ENCODE measurements around the gene ICAM3.
"Not testable (repeated sequence)": the region's sequence is repeated elsewhere in the genome, so short reads cannot be mapped to it uniquely, and the experiment has no call there.

ICAM3 gene

DNA sequence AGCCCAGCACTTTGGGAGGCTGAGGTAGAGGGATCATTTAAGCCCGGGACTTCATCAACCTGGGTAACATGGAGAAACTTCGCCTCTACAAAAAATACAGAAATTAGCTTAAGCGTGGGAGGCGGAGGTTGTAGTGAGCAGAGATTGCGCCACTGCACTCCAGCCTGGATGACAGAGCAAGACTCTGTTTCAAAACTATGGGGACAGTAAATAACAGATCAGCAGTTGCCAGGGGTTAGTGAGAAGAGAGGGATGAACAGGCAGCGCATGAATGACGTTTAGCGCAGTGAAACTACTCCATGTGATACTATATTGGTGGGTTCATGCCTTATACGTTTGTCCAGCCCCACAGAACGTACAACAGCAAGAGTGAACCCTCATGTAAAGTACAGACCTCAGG, 7.1 kb upstream of the ICAM3 start:
- DNase-seq (ENCODE audit: low spot score), result no peak

DNA sequence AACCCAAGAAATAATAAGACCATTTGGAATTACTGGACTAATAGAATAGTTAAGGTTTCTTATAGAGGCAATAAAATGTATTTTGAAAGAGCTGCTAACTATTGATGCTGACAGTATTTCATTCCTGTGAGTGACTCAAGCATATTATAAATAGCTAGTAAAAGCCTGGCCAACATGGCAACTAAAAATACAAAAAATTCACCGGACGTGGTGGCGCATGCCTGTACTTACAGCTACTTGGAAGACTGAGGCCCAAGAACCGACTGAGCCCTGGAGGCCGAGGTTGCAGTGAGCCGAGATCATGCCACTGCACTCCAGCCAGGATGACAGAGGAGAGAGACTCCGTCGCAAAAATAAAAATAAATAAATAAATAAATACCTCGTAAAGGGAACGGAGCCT, 5.4 kb upstream of the ICAM3 start:
- no peak for DNase-seq (ENCODE audit: low spot score)

DNA sequence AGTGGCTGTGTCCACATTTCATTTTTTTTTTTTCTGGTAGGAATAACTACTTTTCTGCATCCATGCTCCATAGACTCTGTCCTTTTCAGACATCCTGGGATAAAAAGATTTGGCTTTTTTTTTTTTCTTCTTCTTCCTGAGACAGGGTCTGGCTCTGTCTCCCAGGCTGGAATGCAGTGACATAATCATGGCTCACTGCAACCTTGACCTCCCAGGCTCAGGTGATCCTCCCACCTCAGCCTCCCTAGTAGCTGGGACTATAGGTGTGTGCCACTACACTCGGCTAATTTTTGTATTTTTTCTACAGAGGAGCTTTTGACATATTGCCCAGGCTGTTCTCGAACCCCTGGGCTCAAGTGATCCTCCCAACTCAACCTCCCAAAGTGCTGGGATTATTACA, 4.1 kb upstream of the ICAM3 start:
- no peak for DNase-seq (ENCODE audit: low spot score)

DNA sequence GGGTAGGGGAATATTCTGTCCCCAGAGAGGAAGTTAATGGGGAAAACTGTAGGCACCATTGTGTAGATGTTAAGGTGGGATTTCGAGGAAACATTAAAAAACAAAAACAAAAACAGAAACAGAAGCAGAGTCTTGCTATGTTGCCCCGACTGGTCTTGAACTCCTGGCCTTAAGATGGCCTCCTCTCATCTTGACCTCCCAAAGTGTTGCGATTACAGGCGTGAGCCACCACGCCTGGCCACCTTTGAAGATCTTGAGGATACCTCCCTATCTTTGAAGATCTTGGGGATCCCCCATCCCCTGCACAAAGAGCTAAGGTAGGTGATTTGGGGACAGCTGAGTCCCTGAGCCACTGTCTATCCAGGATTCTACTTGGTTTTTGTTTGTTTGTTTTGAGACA, 553 bp upstream of the ICAM3 start:
- DNase-seq (ENCODE audit: low spot score), result no peak

DNA sequence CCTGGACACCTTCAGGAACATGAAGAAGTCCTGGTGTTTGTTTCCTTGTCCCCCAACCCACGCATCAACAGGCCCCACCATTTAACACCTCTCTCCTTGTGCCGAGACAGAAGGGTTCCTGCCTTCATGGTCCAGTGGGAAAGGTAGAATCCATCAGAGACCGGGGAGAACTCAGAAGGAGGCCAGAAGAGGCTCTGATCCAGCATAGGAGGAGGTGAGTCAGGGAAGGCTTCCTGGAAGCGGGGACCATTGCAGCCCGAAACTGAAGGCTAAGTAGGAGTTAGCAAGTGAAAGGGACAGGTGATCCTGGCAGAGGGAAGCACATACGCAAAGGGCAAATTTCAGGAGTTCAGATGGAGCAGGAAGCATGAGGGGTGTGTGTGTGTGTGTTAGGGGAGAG, 484 bp downstream of the ICAM3 start:
- DNase-seq (ENCODE audit: low spot score), result no peak

DNA sequence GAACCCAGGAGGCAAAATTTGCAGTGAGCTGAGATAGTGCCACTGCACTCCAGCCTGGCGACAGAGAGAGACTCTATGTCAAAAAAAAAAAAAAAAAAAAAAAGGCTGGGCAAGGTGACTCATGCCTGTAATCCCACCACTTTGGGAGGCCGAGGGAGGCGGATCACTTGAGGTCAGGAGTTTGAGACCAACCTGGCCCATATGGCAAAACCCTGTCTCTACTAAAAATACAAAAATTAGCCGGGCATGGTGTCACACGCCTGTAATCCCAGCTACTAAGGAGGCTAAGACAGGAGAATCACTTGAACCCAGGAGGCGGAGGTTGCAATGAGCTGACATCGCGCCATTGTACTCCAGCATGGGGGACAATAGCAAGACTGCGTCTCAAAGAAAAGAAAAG, 2.7 kb downstream of the ICAM3 start:
- not testable (repeated sequence) for DNase-seq (ENCODE audit: low spot score)

DNA sequence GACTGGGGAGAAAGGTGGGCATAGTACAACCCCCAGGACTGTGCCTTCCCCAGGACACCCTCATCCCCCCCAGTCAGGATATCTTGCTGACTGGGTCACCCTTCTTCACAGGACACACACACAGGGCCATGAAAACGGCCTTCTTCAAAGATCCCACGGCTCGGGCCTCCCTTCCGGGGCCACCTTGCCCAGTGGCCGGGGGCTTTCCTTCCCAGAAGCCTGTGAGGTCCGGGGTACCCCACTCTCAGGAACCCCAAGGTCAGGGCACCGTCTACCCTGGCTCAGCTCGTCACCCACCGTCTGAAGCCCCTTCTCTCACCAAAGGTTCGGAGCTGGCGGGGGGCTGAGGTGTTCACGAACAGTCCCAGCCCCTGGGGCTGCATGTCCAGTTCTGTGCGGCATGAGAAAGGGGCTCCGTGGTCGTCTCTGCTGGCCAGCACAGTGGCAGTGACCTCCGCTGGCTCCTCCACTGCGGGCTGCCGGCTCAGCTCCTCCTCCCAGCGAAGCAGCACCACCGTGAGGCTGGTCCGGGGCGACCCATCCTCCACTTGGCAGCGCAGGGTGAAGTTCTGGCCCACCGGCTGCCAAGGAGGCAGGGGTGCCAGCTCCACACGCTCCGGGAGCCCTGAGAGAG, 4.0 kb downstream of the ICAM3 start:
- no peak for DNase-seq (ENCODE audit: low spot score)

DNA sequence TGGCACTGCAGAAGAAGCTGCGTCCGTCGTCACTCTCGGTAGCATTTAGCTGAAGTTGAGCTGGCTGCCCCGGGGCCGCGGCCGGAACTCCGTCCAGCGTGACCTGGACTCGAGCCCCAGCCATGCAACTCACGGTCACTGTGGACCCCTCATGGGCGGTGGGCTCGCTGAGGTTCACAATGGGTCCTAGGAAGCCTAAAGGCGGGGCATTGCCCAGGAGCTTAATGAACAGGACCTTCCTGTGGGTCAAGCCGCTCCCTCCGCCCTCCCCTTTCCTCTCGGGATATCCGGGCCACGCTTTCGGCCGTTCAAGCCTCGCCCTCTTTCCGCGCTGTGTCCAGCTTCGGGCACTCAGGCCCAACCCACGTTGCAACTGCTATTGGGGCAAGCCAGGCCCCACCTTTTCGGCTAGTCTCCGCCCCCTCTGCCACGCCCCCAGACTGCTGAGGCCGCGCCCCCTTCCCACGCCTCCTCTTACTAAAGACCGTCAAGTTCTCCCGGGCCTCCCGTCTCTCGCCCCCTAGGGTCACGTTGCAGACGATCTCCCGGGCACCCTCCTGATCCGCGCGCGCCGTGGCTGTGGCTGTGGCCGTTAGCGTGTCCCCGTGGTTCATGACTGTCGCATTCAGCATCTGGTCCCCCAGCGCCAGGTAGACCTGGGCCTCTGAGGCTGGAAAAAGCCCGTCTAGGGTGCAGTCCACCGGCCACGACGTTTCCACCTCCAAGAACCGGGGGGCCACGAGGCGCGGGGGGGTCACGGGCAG, 4.7 kb downstream of the ICAM3 start:
- DNase-seq (ENCODE audit: low spot score), result peak; percentile 96

DNA sequence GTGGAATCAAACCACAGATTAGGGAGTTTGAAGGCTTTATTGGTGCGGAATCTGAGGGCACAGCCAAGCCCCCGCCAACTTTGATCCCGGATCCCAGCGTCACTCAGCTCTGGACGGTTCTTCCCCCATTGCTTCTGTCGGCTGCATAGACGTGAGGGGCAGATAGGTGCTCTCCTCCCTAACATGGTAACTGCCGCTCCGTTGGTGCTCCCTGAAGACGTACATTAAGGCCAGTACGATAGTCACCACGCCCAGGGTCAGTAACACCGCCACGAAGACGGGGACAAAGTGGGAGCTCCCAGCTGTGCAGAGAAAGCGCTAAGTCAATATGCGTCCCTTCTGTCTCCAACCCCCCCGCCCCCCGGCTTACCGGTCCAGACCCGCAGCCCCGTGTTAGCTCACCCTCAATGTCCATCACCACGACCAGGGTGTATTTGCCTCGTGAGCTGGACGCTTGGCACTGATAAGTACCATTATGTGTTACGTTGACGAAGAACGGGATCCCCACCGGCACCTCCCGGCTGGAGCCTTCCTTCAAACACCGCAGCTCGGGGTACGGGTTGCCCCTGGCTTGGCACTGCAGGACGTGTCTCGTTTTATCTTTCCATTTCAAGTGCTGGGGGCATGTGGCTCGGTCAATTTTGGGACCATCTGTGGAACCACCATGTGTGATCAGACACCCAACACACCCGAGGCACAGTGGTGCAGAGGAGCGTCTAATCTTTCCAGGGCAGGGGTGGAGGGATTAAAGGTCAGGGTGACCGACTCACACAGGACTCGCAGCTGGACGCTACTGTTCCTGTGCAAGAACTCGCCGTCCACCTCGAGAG, 5.5 kb downstream of the ICAM3 start:
- DNase-seq (ENCODE audit: low spot score), result peak; percentile 53

DNA sequence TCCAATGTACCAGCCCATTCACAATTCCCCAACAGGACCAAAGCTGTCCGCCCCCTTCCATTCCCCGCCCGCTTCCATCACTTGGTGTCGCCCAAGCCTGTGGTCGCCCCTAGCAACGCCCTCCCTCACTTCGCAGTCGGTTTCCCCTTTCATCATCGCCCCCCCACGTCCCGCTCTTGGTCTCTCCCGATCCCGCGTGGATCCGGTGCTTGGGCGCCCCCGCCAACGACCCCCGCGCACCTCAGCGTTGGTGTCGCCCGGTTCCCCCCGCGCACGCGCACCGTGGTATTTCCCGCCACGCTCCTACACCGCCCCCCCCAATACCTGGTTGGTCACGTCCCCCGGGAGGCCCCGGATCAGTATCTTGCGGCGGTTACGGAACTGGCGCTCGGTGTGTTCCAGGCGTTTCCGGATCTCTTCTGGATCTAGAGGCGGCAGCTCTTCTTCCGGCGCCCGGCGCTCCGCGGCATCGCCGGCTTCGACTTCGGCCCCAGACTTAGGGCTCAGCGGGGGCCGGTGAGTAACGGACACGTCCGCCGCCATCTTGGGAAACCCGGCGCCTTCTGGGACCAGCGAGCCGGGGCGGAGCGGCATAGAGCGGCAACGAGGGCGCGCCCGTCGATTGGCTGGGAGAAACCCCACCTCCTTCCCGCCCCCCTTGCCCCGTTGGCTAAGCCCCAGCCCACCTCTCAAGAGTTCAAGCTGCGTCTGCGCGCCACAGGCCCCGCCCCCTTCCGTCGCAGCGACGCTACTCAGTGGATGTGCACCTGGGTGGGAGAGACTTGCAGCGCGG, 6.3 kb downstream of the ICAM3 start, which contains the start of gene RAVER1:
RAVER1 (minus strand) TSS at position 565 of the 793 bp plus-strand sequence; CDS start at position 543, 22 bp downstream.
- peak; percentile 96 for DNase-seq (ENCODE audit: low spot score)

DNA sequence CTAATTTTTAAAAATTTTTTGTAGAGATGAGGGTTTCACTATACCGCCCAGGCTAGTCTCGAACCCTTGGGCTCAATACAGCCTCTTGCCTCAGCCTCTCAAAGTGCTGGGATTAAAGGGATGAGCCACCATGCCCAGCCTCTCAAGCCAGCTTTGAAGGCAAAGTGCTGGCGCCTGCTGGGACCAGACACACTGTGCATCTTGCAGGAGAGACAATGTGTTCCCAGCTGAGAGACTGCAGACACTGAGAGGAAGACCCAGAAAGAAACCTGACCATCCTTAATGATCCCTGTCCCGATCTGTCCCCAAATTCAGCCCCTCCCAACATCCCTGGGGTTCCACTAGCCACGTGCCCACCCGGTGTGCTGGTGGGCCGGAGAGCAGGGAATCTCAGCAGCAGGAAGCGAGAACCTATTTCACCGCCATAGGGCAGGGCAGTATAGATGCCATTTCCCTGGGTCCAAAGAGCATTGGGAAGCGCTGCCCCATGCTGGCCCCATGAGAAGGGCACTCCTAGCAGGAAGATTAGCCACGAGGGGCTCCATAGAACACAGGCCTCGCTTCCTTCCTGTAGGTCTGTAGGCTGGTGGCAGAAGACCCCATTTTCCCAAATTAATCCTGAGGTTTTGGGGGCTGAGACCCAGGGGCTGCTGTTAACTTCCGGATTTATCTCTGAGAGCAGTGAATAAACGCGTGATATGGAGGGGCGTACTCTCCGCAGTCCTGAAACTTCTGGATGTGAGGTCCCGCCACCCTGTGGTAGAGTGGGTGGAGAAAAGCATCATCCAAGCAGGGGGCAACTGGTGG, 7.1 kb downstream of the ICAM3 start:
- peak; percentile 36 for DNase-seq (ENCODE audit: low spot score)

DNA sequence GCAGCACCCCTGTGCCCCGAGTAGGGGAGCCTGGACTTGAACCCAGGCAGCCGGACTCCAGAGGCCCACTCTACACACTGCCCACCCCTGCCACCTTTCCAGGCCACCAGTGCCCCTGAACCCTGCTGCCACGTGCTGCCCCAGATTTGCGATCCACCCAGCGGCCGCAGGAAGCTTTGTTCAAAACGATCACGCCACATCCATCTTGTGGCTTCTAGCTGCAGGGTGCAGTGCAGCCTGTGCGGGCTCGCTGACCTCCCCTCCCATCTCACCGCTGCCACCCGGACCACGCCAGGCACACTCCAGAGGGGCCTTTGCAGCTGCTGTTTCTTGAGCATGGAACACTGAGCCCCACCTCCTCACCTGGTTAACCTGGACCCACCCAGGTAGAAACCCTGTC, 9.9 kb downstream of the ICAM3 start:
- DNase-seq (ENCODE audit: low spot score), result no peak

DNA sequence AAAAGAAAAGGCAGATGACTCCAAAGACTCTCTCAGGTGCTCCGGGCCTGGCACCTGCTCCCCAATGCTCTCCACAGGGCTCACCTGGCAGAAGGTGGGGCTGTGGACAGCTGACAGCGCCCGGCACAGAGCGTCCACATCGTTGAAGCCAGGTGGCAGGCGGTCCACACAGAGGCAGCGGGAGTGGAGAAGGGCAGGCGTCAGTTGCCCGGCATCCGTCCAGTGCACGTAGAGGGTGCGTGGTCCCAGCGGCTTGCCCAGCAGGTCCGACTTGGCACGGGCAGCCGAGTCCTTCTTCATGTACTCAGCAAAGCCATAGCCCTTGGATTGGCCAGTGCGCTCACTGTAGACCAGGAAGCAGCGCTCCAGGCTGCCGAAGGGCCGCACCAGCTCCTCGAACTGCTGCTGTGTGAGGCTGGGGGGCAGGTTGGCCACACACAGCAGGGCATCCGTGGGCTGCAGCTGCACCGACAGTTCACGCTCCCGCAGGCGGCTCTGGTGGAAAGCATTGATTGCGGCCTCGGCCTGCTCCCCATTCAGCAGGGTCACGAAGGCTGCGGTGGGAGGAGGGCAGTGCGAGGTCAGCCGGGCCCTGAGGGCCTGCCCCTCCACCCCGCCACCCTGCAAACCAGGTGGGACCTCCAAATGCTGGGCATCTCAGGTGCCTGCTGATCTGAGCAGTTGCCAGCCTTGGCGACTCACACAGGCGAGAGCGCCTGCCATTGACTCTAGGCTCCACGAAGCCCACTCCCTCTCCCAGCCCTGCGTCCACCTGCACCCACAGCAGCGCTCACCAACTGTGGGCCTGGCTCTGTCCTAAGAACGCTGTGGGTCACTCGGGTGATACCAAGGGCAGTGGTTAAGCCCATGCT, 10.6 kb downstream of the ICAM3 start:
- no peak for DNase-seq (ENCODE audit: low spot score)

DNA sequence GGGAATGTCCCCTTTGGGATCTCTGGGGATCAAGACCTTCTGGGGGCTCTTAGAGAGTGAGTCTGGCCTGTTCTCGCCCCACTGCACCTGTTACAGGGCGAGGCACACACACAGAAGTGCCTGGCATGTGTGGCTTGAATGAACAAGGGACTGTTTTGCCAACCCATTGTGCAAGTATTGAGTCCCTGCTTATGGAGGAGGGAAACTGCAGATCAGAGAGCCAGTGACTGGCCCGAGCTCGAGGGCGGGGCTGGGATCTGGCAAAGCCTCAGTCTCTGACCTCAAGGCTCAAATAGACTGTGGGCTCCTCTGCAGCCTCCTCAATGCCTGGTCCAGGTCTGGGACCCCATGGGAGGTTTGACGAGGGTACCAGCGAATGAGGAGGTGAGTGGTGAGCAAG, 11.6 kb downstream of the ICAM3 start:
- no peak for DNase-seq (ENCODE audit: low spot score)

DNA sequence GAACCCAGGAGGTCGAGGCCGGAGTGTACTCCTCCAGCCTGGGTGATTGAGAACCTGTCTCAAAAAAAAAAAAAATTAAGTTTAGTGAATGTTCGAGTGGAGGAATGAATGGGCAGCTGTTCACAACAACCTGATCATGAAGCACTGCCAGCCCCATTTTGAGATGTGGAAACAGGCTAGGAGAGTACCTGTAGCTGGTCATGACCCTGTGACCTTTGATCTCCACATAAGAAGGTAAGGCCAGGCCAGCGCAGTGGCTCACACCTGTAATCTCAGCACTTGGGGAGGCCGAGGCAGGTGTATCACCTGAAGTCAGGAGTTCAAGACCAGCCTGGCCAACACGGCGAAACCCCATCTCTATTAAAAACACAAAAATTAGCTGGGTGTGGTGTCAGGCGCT, 13.7 kb downstream of the ICAM3 start:
- DNase-seq (ENCODE audit: low spot score), result no peak

DNA sequence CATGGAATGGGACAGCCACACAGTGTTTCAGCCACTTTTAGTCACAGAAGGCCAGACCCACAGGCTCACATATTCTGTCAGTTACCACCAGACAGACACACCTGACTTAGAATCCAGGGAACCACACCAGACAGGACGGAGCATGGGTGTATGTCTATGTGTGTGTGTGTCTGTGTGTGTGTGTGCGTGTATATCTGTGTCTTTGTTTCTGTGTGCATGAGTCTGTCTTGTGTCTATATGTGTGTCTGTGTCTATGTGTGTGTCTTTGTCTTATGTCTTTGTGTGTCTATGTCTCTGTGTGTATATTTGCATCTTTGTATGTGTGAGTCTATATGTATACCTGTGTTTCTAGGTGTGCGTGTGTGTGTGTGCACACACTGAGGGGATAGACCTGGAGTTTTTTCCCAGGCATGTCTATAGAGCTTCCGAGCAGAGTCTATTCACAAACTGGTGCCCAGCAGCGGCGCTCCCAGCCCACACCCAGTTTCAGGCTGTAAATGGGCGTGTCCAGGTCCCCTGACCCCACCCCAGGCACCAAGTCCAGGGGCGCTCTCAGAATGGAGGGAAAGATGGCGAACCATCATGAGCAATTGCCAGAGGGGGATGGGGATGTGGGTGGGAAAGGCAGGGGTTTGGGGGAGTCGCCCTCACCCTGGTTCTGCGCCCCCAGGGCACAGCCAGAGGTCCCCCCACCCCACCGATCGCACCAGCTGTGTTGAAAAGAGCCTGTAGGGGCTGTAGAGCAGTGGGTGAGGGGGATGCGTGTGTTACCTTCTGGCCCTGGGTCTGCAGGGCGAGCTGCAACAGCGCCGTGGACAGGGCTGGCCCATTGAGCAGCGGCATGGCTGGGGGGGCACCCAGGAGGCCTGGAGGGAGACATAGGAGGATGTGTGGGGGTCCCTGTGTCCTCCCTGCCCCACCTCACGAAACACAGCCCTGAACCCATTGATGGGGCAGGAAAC, 17.3 kb downstream of the ICAM3 start:
- DNase-seq (ENCODE audit: low spot score), result no peak

DNA sequence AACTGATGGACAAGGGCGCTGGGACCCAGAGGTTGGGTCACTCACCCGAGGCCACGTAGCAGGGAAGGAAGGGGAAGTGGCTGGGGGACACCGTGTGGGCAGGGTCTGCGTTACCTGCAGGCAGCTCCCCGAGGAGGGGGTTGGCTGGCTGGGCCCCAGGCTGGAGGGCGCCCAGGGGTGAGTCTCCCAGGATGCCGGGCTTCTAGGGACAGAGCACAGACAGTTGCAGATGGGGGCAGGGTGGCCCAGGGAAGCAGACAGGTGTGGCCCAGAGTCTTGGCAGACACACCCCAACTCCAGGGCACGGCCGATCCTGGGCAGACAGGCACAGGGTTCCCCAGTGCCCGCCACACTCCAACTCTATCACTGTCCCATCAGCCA, 18.0 kb downstream of the ICAM3 start:
- no peak for DNase-seq (ENCODE audit: low spot score)

DNA sequence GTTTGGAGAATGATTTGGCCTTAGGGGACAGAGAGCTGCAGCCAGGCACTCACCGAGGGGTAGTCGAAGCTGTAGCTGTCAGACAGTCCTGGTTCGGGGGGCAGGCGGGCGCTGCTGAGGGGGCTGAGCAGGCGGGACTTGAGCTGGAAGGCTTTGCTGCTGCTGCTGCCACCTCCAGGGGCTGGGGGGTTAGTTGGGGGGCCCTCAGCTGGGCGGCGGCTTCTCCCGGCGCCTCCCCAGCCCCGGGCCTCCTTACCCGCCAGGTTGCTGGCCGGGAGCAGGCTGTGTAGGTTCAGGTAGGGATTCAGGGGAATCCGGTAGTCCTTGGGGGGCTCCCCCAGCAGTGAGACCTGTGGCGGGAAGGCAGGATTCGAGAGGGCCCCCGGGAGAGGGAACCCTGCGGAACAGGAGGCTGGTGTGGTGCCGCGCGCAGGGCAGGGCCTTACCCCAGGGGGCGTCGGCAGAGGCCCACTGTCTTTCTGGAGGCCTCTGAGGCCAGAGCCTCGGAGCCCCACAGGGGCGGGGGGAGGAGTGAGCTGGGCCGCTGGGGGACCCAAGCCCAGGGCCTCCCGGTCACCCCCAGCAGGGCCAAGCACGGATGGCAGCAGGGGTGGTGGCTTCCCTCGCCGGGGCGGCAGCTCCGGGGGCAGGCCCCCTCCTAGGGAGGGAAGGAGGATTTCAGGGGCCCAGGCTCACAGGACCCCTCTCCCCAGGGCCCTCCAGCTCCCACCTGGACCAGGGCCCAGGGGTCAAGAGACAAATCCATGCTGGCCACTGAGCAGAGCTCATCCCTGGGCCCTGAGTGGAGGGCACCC, 18.6 kb downstream of the ICAM3 start:
- DNase-seq (ENCODE audit: low spot score), result no peak

Data from RKO (cell line).